Nephron (organoid): Measurements from ENCODE around the gene TLE3.

Experiments
- H3K27ac Mint-ChIP-seq, 3 experiments: 2 replicates each; pipeline ENCODE4 v1.8.0; 2020; ENCODE audit warnings: mixed read lengths in 3 of 3, mild to moderate bottlenecking in 2 of 3, moderate library complexity in 1 of 3
- H3K27me3 Mint-ChIP-seq: 2 replicates; pipeline ENCODE4 v1.8.0; 2021; ENCODE audit warnings: low read depth, mild to moderate bottlenecking, moderate library complexity, mixed read lengths
- H3K36me3 Mint-ChIP-seq: 2 replicates; pipeline ENCODE4 v1.8.0; 2020; ENCODE audit warnings: low read depth, mixed read lengths
- H3K4me1 Mint-ChIP-seq: 2 replicates; pipeline ENCODE4 v1.8.0; 2020; ENCODE audit warnings: mixed read lengths
- H3K4me3 Mint-ChIP-seq, 3 experiments: 2 replicates each; pipeline ENCODE4 v1.8.0; 2020; ENCODE audit warnings: mild to moderate bottlenecking in 3 of 3, mixed read lengths in 3 of 3, moderate library complexity in 2 of 3
- H3K9me3 Mint-ChIP-seq: 2 replicates; pipeline ENCODE4 v1.8.0; 2020; ENCODE audit warnings: mixed read lengths
- TF ChIP-seq, protein P1 (sequence below), 3 experiments: fragments of 200-600 bp; sonication (generic); IDR thresholded peaks; one replicate each; pipeline ENCODE4 v1.5.0; 2021; ENCODE audit warnings: antibody characterized with exemption in 3 of 3; ENCODE audit not compliant: unreplicated experiment in 3 of 3

The TLE3 gene

DNA sequence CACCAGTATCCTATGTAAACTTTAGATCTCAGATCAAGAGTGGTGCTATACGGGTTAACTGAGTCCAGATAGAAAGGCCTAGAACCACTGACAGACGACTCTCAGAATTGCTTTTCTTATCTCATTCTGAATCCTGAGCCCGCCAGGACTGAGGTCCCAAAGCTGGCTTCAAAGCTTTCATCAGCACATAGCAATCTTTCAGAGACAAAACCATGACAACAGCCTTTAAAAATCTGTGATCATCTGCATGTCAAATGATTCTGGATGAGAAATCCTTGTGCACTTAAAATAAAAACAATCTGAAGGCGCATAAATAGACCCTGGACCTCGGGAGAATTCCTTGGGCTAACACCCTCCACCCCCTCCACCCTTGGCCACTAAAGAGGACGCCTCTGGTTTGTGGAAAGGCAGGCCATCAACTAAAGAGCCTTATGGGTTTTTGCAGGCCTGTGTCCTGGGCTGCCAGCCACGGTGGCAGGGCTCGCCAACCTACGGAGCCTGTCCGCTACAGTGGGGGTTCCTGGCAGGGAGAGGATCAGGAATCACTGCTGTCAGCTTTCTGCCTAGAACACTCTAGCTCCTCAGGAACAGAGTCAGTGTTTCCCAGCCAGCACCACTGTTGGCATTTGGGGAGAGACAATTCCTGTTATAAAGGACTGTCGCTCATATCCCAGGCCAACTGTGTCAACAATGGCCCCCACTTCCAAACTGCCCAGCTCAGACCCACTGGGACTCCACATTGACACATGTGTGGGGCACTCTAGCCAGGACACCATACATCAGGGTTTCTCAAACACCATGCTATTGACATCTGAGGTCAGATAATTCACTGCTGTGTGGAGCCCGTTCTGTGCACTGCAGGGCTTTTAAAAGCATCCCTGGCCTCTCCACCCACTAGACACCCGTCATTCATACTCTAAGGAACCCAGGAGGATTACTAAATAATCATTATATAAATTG is 20.2 kb downstream of the TLE3 start:
- Mint-ChIP-seq H3K27me3 (peaks cover 24% of the 10 kb centered on the region), H3K9me3 (no peaks in the 10 kb centered on the region), H3K4me1 (peaks cover 42% of the 10 kb centered on the region), H3K36me3 (peaks cover 90% of the 10 kb centered on the region), H3K27ac (no peak overlapping the region), H3K4me3 (no peak overlapping the region)
- TF ChIP-seq, protein P1, sequence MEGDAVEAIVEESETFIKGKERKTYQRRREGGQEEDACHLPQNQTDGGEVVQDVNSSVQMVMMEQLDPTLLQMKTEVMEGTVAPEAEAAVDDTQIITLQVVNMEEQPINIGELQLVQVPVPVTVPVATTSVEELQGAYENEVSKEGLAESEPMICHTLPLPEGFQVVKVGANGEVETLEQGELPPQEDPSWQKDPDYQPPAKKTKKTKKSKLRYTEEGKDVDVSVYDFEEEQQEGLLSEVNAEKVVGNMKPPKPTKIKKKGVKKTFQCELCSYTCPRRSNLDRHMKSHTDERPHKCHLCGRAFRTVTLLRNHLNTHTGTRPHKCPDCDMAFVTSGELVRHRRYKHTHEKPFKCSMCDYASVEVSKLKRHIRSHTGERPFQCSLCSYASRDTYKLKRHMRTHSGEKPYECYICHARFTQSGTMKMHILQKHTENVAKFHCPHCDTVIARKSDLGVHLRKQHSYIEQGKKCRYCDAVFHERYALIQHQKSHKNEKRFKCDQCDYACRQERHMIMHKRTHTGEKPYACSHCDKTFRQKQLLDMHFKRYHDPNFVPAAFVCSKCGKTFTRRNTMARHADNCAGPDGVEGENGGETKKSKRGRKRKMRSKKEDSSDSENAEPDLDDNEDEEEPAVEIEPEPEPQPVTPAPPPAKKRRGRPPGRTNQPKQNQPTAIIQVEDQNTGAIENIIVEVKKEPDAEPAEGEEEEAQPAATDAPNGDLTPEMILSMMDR (IDR thresholded peaks at IDR 0.05; ENCODE audit: unreplicated experiment in 3 of 3), result no peak

DNA sequence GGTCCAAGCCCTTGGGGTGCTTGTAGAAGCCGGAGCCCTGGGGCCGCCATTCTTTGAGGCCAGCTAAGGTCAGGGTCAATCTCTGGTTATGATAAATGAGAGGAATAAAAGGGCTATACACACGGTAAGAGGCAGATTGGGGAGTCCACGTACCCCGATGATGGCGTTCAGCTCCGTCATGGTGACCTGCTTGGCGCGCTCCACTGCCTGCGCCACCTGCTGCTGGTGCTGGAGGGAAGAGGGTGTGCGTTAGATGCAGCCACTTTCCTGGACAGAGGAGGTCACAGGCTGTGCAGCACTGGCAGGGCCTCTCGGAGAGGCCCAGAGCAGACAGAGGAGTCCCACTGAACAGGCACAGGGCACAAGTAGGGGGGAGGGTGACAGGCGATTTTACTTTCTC is 23.3 kb downstream of the TLE3 start:
- H3K36me3 Mint-ChIP-seq, result peaks cover 92% of the 10 kb centered on the region
- peaks cover 9% of the 10 kb centered on the region for H3K27me3 Mint-ChIP-seq
- TF ChIP-seq, protein P1 (IDR thresholded peaks at IDR 0.05; ENCODE audit: unreplicated experiment in 3 of 3), result no peak
- no peak overlapping the region for H3K4me3 Mint-ChIP-seq
- H3K4me1 Mint-ChIP-seq, result peaks cover 23% of the 10 kb centered on the region
- H3K9me3 Mint-ChIP-seq, result no peaks in the 10 kb centered on the region
- no peak overlapping the region for H3K27ac Mint-ChIP-seq

DNA sequence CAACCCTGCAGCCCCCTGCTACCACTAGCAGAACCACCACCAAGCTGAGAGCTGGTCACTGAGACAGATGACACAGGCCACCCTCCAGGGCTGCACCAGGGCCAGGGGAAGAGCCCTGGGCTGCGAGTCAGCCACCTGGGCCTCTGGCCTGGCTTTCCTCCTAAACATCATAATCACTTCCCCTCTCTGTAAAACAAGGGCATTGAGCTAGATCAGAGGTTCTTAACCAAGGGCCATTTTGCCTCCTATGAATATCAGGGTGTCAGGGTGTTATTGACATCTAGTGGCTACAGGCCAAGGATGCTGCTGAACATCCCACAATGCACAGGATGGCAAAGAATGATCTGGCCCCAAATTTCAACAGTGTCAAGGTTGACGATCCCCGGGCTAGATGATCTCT is 25.2 kb downstream of the TLE3 start:
- H3K27me3 Mint-ChIP-seq, result peaks cover 10% of the 10 kb centered on the region
- H3K36me3 Mint-ChIP-seq, result peaks cover 95% of the 10 kb centered on the region
- no peak overlapping the region for H3K27ac Mint-ChIP-seq
- no peak overlapping the region for H3K4me3 Mint-ChIP-seq
- TF ChIP-seq, protein P1 (IDR thresholded peaks at IDR 0.05; ENCODE audit: unreplicated experiment in 3 of 3), result no peak
- H3K4me1 Mint-ChIP-seq, result peaks cover 14% of the 10 kb centered on the region
- H3K9me3 Mint-ChIP-seq, result no peaks in the 10 kb centered on the region

DNA sequence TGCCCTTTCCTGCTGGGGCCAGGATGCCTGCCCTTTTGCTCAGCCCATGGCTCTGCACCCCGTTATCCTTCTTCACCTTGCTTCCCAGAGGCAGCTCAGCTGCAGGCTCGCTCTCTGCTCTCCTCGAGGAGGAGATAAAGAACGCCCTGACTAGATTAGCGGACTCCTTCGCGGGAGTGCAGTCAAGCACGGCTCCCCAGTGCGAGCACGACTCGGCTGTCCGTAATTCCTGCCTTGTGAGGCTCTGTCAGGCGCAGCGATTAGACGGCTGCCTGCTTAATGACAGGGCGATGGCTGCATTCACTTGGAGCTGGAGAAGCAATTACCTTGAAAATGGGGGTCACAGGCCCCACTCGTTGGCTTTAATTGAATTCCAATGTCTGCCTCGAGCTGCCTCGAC is 25.9 kb downstream of the TLE3 start:
- Mint-ChIP-seq H3K4me1 (peaks cover 20% of the 10 kb centered on the region), H3K4me3 (no peak overlapping the region), H3K36me3 (peaks cover 97% of the 10 kb centered on the region), H3K9me3 (no peaks in the 10 kb centered on the region), H3K27ac (no peak overlapping the region), H3K27me3 (peaks cover 5% of the 10 kb centered on the region)
- TF ChIP-seq, protein P1 (IDR thresholded peaks at IDR 0.05; ENCODE audit: unreplicated experiment in 3 of 3), result no peak

DNA sequence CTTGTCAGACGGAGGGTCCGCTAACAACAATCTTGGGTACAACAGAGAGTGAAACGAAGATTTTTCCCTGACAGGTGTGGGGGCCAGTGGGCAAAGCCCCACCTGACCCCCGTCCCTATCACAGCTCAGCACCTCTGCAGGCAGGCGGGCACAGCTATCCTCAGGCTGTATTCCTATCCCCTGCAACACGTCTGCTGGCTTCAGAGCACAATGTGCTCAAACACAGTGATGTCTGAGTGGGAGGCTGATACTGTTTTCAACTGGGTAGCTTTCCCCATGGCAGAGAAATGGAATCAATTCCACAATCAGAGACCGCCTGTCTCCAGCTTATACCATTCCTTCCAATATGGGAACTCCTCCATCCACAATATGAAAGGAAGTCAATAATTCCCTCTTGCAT is 28.0 kb downstream of the TLE3 start:
- peaks cover 29% of the 10 kb centered on the region for H3K4me1 Mint-ChIP-seq
- H3K9me3 Mint-ChIP-seq, result no peaks in the 10 kb centered on the region
- H3K27me3 Mint-ChIP-seq, result peaks cover 4% of the 10 kb centered on the region

More for the DNA sequence above, 28.0 kb downstream of the TLE3 start:
- Mint-ChIP-seq H3K36me3 (peaks cover 91% of the 10 kb centered on the region), H3K27ac (no peak overlapping the region), H3K4me3 (no peak overlapping the region)
- TF ChIP-seq, protein P1 (IDR thresholded peaks at IDR 0.05; ENCODE audit: unreplicated experiment in 3 of 3), result no peak
